ENCODE measurements around the gene KLHDC7B.

Gene KLHDC7B

DNA sequence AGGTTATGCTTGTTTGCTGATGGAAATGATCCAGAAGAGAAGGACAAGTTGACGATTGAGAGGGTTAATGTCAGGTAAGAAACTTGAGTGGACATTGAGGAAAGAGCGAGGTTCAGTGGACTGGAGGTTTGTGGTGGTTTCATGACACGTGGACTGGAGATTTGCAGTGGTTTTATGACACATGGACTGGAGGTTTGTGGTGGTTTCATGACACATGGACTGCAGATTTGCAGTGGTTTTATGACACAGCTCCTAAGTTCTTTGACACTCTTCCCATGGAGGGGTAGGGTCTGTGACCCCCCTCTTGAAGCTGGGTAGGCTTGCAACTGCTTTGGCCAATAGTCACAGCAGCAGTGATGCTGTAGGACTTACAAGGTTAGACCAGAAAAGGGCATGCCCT lies 49.5 kb downstream of the KLHDC7B start:
- DNase-seq (ENCODE audit: low read depth): no peak

DNA sequence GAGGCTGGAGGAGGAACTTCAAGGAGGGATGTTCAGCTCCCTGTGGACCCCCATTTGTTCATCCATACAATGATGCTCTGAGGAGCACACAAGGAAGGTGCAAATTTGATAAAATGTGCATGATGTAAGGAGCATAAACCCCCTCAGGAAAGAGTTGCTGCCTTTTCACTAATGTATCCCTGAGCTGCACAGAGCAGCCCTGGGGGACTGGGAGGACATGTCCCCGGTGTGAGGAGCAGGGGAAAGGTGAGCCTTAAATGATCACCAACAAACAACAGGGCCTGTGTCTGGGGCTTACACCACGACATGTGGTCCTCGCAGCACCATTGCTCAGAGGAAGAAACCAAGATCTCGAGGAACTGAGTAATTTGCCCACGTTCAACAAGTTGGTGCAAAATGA lies 51.4 kb downstream of the KLHDC7B start:
- no peak for DNase-seq (ENCODE audit: low read depth)

DNA sequence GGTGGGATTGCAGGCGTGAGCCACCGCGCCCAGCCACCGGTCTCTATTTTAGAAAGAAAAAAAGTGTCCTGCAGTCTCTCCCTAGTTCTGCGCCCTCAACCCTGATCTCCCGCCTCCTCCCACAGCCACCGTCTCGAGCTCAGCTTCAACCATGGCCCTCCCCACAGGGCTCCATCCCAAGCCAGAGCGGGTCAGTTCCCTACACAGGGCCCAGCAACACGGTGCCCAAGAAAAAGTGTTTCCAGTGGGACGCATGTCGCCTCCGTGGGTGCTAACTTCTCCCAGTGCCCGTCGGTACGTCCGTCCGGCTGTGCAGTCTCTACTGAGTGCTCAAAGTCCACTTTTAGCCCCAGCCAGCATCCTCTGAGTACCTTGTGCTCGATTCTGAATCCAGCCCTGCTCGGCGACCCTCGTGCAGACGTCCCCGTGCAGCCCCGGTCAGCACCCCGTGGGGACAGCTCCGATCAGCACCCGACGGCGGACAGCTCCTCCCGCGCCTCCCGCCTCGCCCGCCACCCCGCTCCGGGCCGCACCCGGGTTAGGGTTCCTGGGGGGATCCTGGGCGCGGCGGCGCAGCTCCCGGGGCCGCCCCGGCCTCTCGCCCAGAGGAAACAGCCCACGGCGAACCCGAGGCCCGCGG lies 54.2 kb downstream of the KLHDC7B start:
- no peak for DNase-seq (ENCODE audit: low read depth)

DNA sequence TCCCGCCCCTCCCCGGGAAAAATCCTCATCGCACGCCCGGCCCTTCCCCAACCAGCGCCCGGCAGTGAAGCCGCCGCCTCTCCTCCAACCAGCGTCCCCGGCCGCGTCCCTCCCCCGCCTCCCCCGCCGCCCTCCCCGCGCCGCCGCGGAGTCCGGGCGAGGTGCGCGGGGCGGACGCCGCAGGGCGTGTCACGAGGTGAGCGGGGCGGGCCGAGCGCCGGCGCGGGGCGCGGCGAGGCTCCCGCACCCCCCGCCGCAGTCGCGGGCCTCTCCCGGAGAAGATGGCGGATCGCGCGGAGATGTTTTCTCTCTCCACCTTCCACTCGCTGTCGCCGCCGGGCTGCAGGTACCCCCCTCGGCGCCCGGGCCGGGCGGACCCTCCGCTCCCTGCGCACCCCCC lies 54.8 kb downstream of the KLHDC7B start, which contains the start of gene MAPK8IP2:
Gene MAPK8IP2 (plus strand): TSS at position 256 of the 400 bp plus-strand sequence. CDS start 26 bp downstream, at position 282.
- DNase-seq (ENCODE audit: low read depth): no peak
